Thyroid gland (tissue), 4 donors: ENCODE measurements around the gene CCDC175.

Source experiments
- CTCF ChIP-seq, 6 experiments: fragments of 200-600 bp in 3 of 6; fragments of 450-650 bp in 3 of 6; sonication (generic) in 3 of 6; IDR thresholded peaks; one replicate each; pipeline ENCODE4 v1.5.1; 2016 to 2019; ENCODE audit warnings: antibody characterized with exemption in 6 of 6, mild to moderate bottlenecking in 2 of 6, inconsistent platforms in 1 of 6, moderate library complexity in 1 of 6
- POLR2A ChIP-seq, 2 donors: fragments of 450-650 bp; IDR thresholded peaks; one replicate each; pipeline ENCODE4 v1.6.1; 2017; ENCODE audit warnings: antibody characterized with exemption in 2 of 2, mild to moderate bottlenecking in 2 of 2, moderate library complexity in 1 of 2

GRCh38 chr14:59547310-59547709, 29.3 kb downstream of the CCDC175 start:
- TF ChIP-seq CTCF (IDR thresholded peaks at IDR 0.05), result no peak
- TF ChIP-seq POLR2A (IDR thresholded peaks at IDR 0.05), result no peak
